Fibroblast of villous mesenchyme (primary cell): ENCODE measurements around the gene TEAD1. TPM values are rescaled to one million over a fixed set of nuclear protein-coding genes. Genes with fewer than 3 reads are reported as not detected.

ENCODE experiments used
- DNase-seq: peaks from one replicate; pipeline ENCODE4 v3.0.0-alpha.2; 2010; ENCODE audit warnings: low read depth
- H3K4me3 ChIP-seq: 2 replicates; pipeline ENCODE4 v1.5.1; 2011; ENCODE audit warnings: low read depth, mild to moderate bottlenecking, low read length
- total RNA-seq: library from RNA; depleted of rRNA; stranded (reverse); fragments of >200 nt; gene quantifications from 2 replicates; pipeline ENCODE4 v1.2.3, GENCODE V29; 2012
- TF ChIP-seq, protein P1 (sequence below): IDR thresholded peaks from 2 replicates; pipeline ENCODE4 v1.5.1; 2012; ENCODE audit warnings: low read depth, mild to moderate bottlenecking, low read length; ENCODE audit not compliant: insufficient read depth

Gene TEAD1
- total RNA-seq, 1 donor: 244 TPM

DNA sequence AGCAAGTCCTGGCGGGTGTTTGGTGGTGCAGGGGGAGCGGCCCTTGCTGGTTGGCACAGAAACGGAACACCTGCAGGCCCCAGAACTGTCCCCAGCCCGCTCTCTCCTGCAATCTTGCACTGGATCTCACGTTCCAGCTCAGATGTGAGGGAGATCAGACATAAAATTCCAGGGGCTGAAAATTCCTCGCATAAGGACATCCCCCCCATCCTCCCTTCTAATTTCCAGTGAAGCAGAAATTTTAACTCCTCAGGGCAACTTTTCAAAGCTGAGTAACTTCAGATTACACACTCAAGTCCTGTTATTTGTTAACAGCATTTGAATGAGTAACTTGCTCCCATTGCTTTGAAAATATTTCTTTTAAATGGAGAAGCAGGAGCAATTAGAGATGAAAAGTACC lies 294.6 kb downstream of the TEAD1 start:
- H3K4me3 ChIP-seq: no peak overlapping the region
- no peak for DNase-seq
- TF ChIP-seq, protein P1, sequence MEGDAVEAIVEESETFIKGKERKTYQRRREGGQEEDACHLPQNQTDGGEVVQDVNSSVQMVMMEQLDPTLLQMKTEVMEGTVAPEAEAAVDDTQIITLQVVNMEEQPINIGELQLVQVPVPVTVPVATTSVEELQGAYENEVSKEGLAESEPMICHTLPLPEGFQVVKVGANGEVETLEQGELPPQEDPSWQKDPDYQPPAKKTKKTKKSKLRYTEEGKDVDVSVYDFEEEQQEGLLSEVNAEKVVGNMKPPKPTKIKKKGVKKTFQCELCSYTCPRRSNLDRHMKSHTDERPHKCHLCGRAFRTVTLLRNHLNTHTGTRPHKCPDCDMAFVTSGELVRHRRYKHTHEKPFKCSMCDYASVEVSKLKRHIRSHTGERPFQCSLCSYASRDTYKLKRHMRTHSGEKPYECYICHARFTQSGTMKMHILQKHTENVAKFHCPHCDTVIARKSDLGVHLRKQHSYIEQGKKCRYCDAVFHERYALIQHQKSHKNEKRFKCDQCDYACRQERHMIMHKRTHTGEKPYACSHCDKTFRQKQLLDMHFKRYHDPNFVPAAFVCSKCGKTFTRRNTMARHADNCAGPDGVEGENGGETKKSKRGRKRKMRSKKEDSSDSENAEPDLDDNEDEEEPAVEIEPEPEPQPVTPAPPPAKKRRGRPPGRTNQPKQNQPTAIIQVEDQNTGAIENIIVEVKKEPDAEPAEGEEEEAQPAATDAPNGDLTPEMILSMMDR: no peak

DNA sequence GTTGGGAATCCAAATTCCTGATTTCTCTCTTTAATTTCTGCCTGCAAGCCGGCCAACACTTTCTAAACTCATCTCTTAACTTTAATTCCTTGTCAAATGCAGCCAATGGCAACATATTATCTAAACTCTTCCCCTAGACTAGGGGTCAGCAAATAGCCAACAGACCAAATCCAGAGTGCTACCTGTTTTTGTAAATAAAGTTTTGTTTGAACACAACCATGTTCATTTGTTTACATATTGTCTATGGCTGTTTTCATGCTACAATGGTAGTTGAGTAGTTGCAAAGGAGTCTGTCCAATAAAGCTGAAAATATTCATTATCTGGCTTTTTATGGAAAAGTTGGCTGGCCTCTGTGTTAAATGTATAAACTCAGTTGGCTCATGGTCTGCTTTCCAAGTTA lies 297.7 kb downstream of the TEAD1 start:
- TF ChIP-seq, protein P1: no peak
- DNase-seq: no peak
- no peak overlapping the region for H3K4me3 ChIP-seq

DNA sequence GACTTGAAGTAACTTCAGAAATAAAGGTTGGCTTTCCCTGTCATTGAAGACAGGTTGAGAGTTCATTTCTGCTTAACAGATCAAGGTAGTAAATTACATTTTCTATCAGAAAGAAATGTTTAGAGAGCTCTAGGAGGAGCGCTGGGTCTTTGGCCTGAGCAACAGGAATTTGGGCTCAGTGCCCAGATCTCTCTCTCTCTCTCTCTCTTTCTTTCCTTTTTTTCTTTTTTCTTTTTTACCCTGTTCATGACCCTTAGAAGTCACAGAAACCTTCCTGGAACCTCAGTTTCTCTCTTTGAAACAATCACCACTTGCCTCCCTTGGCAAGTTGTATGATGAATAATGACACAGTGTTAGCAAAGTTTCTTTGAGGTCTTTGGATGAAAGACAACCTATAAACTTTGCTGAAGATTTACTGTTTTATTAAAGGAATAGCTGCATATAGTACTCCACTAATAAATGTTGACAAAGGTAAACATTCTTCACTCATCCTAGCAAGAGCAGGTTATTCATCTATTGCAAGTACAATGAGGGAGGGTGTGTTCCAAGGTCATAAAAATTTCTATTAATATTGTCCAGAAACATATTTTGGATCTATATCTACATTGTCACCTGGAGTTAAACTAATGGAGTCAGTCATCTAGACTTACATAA lies 299.4 kb downstream of the TEAD1 start:
- DNase-seq: no peak
- no peak overlapping the region for H3K4me3 ChIP-seq
- TF ChIP-seq, protein P1: no peak

DNA sequence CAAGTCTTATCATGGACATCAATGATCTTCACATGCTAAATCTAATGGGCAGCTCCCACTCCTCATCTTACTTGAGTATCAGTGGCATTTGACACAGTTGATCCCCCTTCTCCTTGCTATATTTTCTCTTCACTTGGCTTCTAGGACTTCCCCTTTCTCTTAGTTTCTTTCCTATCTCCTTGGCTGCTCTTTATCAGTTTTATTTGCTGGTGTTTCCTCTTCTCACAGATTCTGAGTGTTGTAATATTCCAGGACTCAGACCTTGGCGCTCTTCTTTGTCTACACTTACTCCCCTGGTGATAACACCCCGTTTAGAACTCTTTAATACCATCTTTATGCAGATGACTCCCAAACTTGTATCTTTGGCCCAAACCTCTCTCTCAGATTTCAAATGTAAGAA lies 301.0 kb downstream of the TEAD1 start:
- no peak for DNase-seq
- TF ChIP-seq, protein P1: no peak
- no peak overlapping the region for H3K4me3 ChIP-seq

DNA sequence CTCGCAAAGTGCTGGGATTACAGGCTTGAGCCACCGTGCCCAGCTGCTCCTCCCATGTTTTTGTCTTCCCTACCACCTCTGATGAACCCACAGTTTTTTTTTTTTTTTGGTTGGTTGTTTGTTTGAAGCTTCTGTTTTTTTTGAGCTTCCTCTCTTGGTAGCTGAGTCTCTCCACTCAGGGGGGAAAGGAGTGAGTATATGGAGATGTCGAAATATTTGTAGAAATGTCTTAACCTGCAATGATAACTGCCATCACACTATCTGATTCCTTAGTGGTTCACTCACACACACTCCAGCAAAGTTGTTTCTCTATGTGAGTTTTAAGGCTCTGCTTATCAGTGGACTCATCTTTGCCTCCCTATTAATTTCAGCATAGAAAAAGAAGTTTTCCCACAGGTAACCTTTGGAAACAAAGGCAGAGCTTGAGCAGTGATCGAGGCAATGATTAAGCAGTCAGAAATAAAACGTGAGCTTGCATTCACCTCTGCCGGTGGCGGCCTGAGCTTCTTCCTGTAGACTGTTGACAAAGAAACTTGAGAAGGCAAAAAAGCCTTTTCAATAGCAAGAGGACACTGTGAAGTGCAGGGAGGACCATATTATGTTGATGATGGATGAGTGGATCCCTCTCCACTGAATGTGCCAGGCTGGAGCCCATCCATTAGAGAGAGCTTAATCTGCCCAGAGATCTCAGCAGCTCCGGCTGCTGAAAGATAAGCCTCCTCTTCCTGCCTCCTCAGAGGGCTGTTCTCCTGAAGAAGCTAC lies 305.9 kb downstream of the TEAD1 start:
- no peak for DNase-seq
- TF ChIP-seq, protein P1: no peak
- H3K4me3 ChIP-seq: no peak overlapping the region

DNA sequence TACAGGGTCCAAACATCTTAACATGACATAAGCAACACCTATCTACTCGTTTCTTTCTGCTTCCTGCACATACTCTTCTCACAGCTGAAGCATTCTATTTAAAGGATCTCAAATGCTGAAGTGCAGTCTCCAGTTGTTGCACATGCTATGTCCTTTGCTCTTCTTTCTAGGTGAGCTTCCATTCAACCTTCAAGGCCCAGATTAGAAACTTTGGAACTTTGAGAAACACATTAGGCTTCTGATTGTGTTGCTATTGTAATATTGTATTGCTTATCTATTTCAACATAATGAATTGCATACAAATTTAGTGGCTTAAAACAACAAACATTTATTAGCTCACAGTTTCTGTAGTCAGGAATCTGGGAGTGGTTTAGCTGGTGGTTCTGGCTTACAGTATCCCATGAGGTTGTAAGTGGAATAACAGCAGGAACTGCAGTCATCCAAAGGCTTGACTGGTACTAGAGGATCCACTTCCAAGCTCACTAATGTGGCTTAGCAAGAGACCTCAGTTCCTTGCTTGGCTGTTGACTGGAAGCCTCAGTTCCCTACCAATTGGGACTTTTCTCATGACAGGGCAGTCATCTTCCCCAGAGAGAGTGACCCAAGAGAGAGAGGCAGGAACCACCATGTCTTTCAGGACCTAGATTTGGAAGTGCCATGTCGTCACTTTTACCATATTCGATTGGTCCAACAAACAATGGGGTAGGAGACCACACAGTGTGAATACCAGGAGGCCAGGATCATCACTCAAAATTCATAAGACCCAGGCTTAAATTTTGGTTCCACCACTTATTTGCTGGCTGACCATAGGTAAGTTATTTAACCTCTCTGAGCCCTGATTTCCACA lies 307.7 kb downstream of the TEAD1 start:
- TF ChIP-seq, protein P1: no peak
- DNase-seq: peak; percentile 10
- H3K4me3 ChIP-seq: no peak overlapping the region
